H9 (cell line): ENCODE measurements around the gene PAEP. TPM values are rescaled to one million over a fixed set of nuclear protein-coding genes. Genes with fewer than 3 reads are reported as not detected.
"Not testable (repeated sequence)": the region's sequence is repeated elsewhere in the genome, so short reads cannot be mapped to it uniquely, and the experiment has no call there.

Source experiments
- DNase-seq: peaks from one replicate; pipeline ENCODE4 v3.0.0-alpha.2; 2017
- H2AFZ ChIP-seq: one replicate; pipeline ENCODE4 v1.6.1; 2013; ENCODE audit warnings: mild to moderate bottlenecking, low read length, control low read depth, moderate library complexity
- H2AK5ac ChIP-seq: 2 replicates; pipeline ENCODE4 v1.6.1; 2013; ENCODE audit warnings: low read length, control low read depth, mixed read lengths; ENCODE audit not compliant: insufficient read length
- H2BK120ac ChIP-seq: one replicate; pipeline ENCODE4 v1.6.1; 2013; ENCODE audit warnings: low read depth, mild to moderate bottlenecking, low read length, control low read depth, inconsistent platforms; ENCODE audit not compliant: poor library complexity, severe bottlenecking
- H2BK12ac ChIP-seq: 2 replicates; pipeline ENCODE4 v1.6.1; 2013; ENCODE audit warnings: low read length, control low read depth, mixed read lengths, low read depth; ENCODE audit not compliant: insufficient read length
- H2BK15ac ChIP-seq: 2 replicates; pipeline ENCODE4 v1.6.1; 2013; ENCODE audit warnings: low read depth, low read length, control low read depth
- H2BK20ac ChIP-seq: one replicate; pipeline ENCODE4 v1.6.1; 2013; ENCODE audit warnings: low read depth, mild to moderate bottlenecking, low read length, control low read depth, inconsistent platforms; ENCODE audit not compliant: poor library complexity, severe bottlenecking
- H2BK5ac ChIP-seq: 2 replicates; pipeline ENCODE4 v1.6.1; 2013; ENCODE audit warnings: low read length, control low read depth, mixed read lengths; ENCODE audit not compliant: insufficient read length
- H3K14ac ChIP-seq: 2 replicates; pipeline ENCODE4 v1.6.1; 2013; ENCODE audit warnings: low read length, control low read depth; ENCODE audit not compliant: insufficient read depth
- H3K18ac ChIP-seq: 2 replicates; pipeline ENCODE4 v1.6.1; 2013; ENCODE audit warnings: low read depth, mild to moderate bottlenecking, mixed read lengths, low read length, control low read depth; ENCODE audit not compliant: insufficient read length
- H3K23ac ChIP-seq: 2 replicates; pipeline ENCODE4 v1.6.1; 2013; ENCODE audit warnings: low read length, control low read depth, mixed read lengths, low read depth; ENCODE audit not compliant: insufficient read length
- H3K23me2 ChIP-seq: 2 replicates; pipeline ENCODE4 v1.6.1; 2013; ENCODE audit warnings: low read depth, mild to moderate bottlenecking, mixed read lengths, low read length, control low read depth; ENCODE audit not compliant: insufficient read length, poor library complexity, severe bottlenecking
- H3K27ac ChIP-seq: 2 replicates; pipeline ENCODE4 v1.5.1; 2013; ENCODE audit warnings: low read length, control low read depth, mixed read lengths, low read depth; ENCODE audit not compliant: insufficient read length
- H3K27me3 ChIP-seq: 2 replicates; pipeline ENCODE4 v1.6.1; 2013; ENCODE audit warnings: low read length, control low read depth, inconsistent platforms; ENCODE audit not compliant: insufficient read depth
- H3K4ac ChIP-seq: 2 replicates; pipeline ENCODE4 v1.6.1; 2013; ENCODE audit warnings: low read depth, mild to moderate bottlenecking, control low read depth, inconsistent platforms, low read length, moderate library complexity
- H3K4me1 ChIP-seq: 2 replicates; pipeline ENCODE4 v1.6.1; 2013; ENCODE audit warnings: low read length, control low read depth, inconsistent platforms; ENCODE audit not compliant: insufficient read depth
- H3K4me2 ChIP-seq: 2 replicates; pipeline ENCODE4 v1.6.1; 2013; ENCODE audit warnings: low read length, control low read depth, mixed read lengths; ENCODE audit not compliant: insufficient read length, insufficient read depth
- H3K56ac ChIP-seq: 2 replicates; pipeline ENCODE4 v1.6.1; 2013; ENCODE audit warnings: low read depth, mild to moderate bottlenecking, mixed read lengths, low read length, control low read depth; ENCODE audit not compliant: insufficient read length
- H3K79me1 ChIP-seq: 2 replicates; pipeline ENCODE4 v1.6.1; 2013; ENCODE audit warnings: low read depth, mild to moderate bottlenecking, moderate library complexity, low read length, control low read depth, inconsistent platforms; ENCODE audit not compliant: insufficient read depth, poor library complexity, severe bottlenecking
- H3K79me2 ChIP-seq: 2 replicates; pipeline ENCODE4 v1.6.1; 2013; ENCODE audit warnings: low read length, control low read depth, inconsistent platforms; ENCODE audit not compliant: insufficient read depth
- H3K9ac ChIP-seq: 2 replicates; pipeline ENCODE4 v1.6.1; 2013; ENCODE audit warnings: low read length, control low read depth, mixed read lengths; ENCODE audit not compliant: insufficient read length; ENCODE audit errors: extremely low read depth
- H3K9me3 ChIP-seq: one replicate; pipeline ENCODE4 v1.6.1; 2013; ENCODE audit warnings: low read depth, low read length, inconsistent platforms; ENCODE audit not compliant: control insufficient read depth
- H3T11ph ChIP-seq: one replicate; pipeline ENCODE4 v1.6.1; 2013; ENCODE audit warnings: mild to moderate bottlenecking, low read length, control low read depth, inconsistent platforms
- H4K20me1 ChIP-seq: one replicate; pipeline ENCODE4 v1.6.1; 2013; ENCODE audit not compliant: control insufficient read depth, insufficient read length, insufficient read depth
- H4K5ac ChIP-seq: 2 replicates; pipeline ENCODE4 v1.6.1; 2013; ENCODE audit warnings: low read depth, mild to moderate bottlenecking, mixed read lengths, low read length, control low read depth; ENCODE audit not compliant: insufficient read length
- H4K8ac ChIP-seq: replicated peaks from 2 replicates; pipeline ENCODE4 v1.6.1; 2013; ENCODE audit warnings: low read length, control low read depth, mixed read lengths, low read depth; ENCODE audit not compliant: insufficient read length
- H4K91ac ChIP-seq: 2 replicates; pipeline ENCODE4 v1.6.1; 2013; ENCODE audit warnings: low read depth, mild to moderate bottlenecking, moderate library complexity, mixed read lengths, low read length, control low read depth; ENCODE audit not compliant: insufficient read length
- H3K27ac Mint-ChIP-seq, 3 experiments: 2 replicates in 2 of 3; 3 replicates in 1 of 3; pipeline ENCODE4 v1.8.0; 2020 to 2021; ENCODE audit warnings: mixed read lengths in 3 of 3, mild to moderate bottlenecking in 1 of 3, moderate library complexity in 1 of 3
- H3K27me3 Mint-ChIP-seq: 2 replicates; pipeline ENCODE4 v1.8.0; 2021; ENCODE audit warnings: low read depth, mild to moderate bottlenecking, moderate library complexity, mixed read lengths
- H3K36me3 Mint-ChIP-seq, 3 experiments: 2 replicates in 2 of 3; 3 replicates in 1 of 3; pipeline ENCODE4 v1.8.0; 2020 to 2021; ENCODE audit warnings: low read depth in 3 of 3, mixed read lengths in 3 of 3; ENCODE audit not compliant: insufficient read depth in 1 of 3
- H3K4me1 Mint-ChIP-seq, 2 experiments: 2 replicates each; pipeline ENCODE4 v1.8.0; 2020; ENCODE audit warnings: mixed read lengths in 2 of 2
- H3K4me3 Mint-ChIP-seq, 2 experiments: 2 replicates in 1 of 2; 3 replicates in 1 of 2; pipeline ENCODE4 v1.8.0; 2020 to 2021; ENCODE audit warnings: mild to moderate bottlenecking in 2 of 2, mixed read lengths in 2 of 2, moderate library complexity in 1 of 2
- H3K9me3 Mint-ChIP-seq, 2 experiments: 2 replicates in 1 of 2; 3 replicates in 1 of 2; pipeline ENCODE4 v1.8.0; 2020; ENCODE audit warnings: mild to moderate bottlenecking in 2 of 2, mixed read lengths in 2 of 2, moderate library complexity in 1 of 2
- CTCF ChIP-seq: fragments of 200-600 bp; sonication (generic); conservative IDR thresholded peaks from 3 replicates; pipeline ENCODE4 v1.8.0; 2021; ENCODE audit warnings: antibody characterized with exemption, mild to moderate bottlenecking
- whole genome bisulfite sequencing: extraction: QIAGEN DNeasy Blood & Tissue Kit; methylation state at CpG from one replicate; pipeline ENCODE4 v1.1.7; 2013; ENCODE audit warnings: missing lambda C conversion rate, low lambda C conversion rate, mixed read lengths; ENCODE audit not compliant: insufficient read length; ENCODE audit errors: extremely low coverage; 5-methylcytosine and 5-hydroxymethylcytosine counted together
- total RNA-seq: library from RNA; stranded (reverse); gene quantifications from 2 replicates; pipeline ENCODE4 v1.2.1, GENCODE V29; 2021

The PAEP gene
- total RNA-seq, 1 experiment from 2014 or later, result not detected

GRCh38 chr9:135536216-135536615, 25.3 kb upstream of the PAEP start:
- H2BK5ac ChIP-seq, result no peak overlapping the region
- no peak overlapping the region for H3K9ac ChIP-seq
- no peak overlapping the region for H3K18ac ChIP-seq
- H3K79me2 ChIP-seq, result no peaks in the 10 kb centered on the region
- H3K9me3 ChIP-seq, result no peaks in the 10 kb centered on the region
- no peak for DNase-seq
- peaks cover 20% of the 10 kb centered on the region for H3K27me3 Mint-ChIP-seq
- H4K20me1 ChIP-seq, result no peaks in the 10 kb centered on the region
- no peaks in the 10 kb centered on the region for H3K36me3 Mint-ChIP-seq
- H3K56ac ChIP-seq, result no peak overlapping the region
- H3K4me2 ChIP-seq, result no peak overlapping the region
- H3K14ac ChIP-seq, result no peak overlapping the region
- no peak overlapping the region for H3K4ac ChIP-seq
- H2BK15ac ChIP-seq, result no peak overlapping the region
- no peak overlapping the region for H2AFZ ChIP-seq
- no CpG with 5 or more reads among the region's 8 CpGs for WGBS
- H4K8ac ChIP-seq, result no peak overlapping the region
- no peaks in the 10 kb centered on the region for H3K4me1 ChIP-seq
- no peak overlapping the region for H2BK20ac ChIP-seq
- no peaks in the 10 kb centered on the region for H3K23me2 ChIP-seq
- TF ChIP-seq CTCF, result no peak
- peaks cover 9 to 11% of the 10 kb centered on the region in 2 experiments; a peak in 3 of 4 replicates for H3K4me1 Mint-ChIP-seq
- no peak overlapping the region for H4K5ac ChIP-seq
- no peak overlapping the region for H2BK120ac ChIP-seq
- no peak overlapping the region for H3T11ph ChIP-seq
- H3K9me3 Mint-ChIP-seq, result no peaks in the 10 kb centered on the region
- no peak overlapping the region for H2BK12ac ChIP-seq
- H4K91ac ChIP-seq, result no peak overlapping the region
- H3K27ac Mint-ChIP-seq, result no peak overlapping the region
- no peaks in the 10 kb centered on the region for H3K27me3 ChIP-seq
- no peak overlapping the region for H3K4me3 Mint-ChIP-seq
- no peaks in the 10 kb centered on the region for H3K79me1 ChIP-seq
- no peak overlapping the region for H3K23ac ChIP-seq
- H3K27ac ChIP-seq, result no peak overlapping the region
- H2AK5ac ChIP-seq, result no peak overlapping the region

DNA sequence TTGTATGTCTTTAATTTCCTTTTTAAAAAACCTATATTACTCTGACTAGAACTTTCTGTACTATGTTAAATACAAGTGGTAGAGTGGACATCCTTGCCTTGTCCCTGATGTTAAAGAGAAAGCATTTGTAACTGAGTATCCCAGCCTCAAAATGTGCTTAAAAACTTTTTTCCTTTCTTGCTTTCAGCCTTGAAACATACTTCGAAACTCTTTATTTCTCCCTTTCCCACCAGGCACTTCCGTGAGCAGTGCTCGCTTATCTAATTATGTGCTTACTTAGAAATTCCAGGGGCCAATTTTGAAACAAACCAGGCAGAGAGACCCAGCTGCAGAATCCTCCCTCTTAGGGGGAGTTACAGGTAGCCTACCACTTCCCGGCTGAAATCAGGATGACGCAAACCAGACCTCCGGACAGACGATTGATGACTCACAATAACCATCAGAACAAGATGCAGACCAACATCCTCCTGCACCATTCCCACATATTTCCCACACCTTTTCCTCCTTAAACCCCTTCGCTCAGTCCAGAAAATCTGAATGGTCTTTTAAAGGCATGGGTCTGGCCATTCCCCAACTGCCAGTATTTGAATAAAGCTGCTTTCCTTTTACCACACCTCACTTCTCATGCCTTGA, 18.2 kb upstream of the PAEP start:
- H3K4me1 ChIP-seq, H3K27me3 ChIP-seq, H3K4me2 ChIP-seq, H3K9ac ChIP-seq, DNase-seq, H4K5ac ChIP-seq, H4K91ac ChIP-seq, H3K14ac ChIP-seq, H2BK5ac ChIP-seq, H3K79me2 ChIP-seq, H3K9me3 Mint-ChIP-seq, H2BK20ac ChIP-seq, H3K56ac ChIP-seq, H3K23ac ChIP-seq, H3T11ph ChIP-seq, H2BK12ac ChIP-seq, H4K20me1 ChIP-seq, H3K9me3 ChIP-seq, H2BK120ac ChIP-seq, H2AFZ ChIP-seq, H3K18ac ChIP-seq, H4K8ac ChIP-seq, H3K27ac ChIP-seq, H3K27ac Mint-ChIP-seq, H3K4me3 Mint-ChIP-seq, H3K4me1 Mint-ChIP-seq, H2AK5ac ChIP-seq, H3K79me1 ChIP-seq, H3K23me2 ChIP-seq, H2BK15ac ChIP-seq, H3K4ac ChIP-seq, H3K36me3 Mint-ChIP-seq: not testable (repeated sequence)
- peaks cover 19% of the 10 kb centered on the region for H3K27me3 Mint-ChIP-seq
- no CpG with 5 or more reads among the region's 8 CpGs for WGBS
